AG20443 (cell line): ENCODE data around the gene STARD13.

Experiments
- DNase-seq: peaks from one replicate; pipeline ENCODE4 v3.0.0; 2012; ENCODE audit warnings: low spot score, mixed read lengths

The STARD13 gene

GRCh38 chr13:33224686-33225085, 60.9 kb downstream of the STARD13 start:
- no peak for DNase-seq

DNA sequence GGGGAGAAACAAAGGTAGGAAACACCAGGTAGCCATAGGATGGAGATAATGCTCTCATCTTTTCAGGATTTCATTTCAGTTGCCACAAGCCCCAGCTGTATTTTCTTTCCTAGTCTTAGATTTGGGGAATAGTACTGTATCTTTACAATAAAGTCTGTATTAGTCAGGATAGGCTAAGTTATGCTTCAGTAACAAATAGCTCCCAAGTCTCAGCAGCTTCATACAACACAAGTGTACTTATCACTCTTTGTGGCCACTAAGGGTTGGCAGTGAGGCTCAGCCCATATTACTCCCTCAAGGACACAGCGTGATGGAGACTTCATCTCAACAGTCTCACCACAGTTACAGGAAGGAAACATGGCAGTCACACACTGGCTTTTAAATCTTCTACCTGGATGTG, 61.4 kb downstream of the STARD13 start:
- no peak for DNase-seq

DNA sequence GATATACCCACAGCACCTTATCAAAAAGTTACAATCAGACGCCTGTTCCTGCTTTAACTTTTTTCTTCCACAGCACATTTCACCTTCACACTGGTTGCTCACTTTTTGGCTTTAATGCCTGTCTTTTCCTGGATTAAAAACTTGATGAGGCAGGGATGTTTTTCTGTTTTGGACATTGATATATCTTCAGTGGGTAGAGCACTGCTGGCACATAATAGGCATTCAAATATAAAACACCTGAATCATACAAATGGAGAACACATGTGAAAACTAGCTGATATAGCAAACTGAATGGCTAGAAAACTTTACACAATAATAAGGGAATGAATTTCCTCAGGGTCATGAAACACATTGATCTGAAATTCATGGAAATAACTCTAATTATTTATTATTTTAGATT, 65.6 kb downstream of the STARD13 start:
- no peak for DNase-seq

- DNase-seq, result no peak
Observed at GRCh38 chr13:33218426-33218825, 67.1 kb downstream of the STARD13 start.

- no peak for DNase-seq
Observed at GRCh38 chr13:33218020-33218419, 67.5 kb downstream of the STARD13 start.

DNA sequence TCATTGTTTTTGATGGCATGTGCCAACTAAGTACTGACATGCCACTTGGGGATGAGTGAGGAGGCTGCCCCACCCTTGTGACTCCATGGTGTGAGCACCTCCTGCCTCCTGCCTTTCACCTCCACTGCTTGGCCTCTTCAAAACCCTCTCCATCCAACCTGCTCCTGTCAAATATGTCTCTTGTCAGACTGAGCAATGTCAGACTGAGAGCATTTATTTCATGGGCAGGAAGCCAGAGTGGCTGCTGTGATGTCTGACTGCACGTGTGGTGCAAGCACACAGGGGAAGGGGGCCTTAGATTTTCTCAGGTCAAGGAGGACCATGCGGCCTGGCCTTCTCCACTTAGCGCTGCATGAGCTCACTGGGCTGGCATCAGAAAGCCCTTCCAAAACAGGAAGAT, 68.3 kb downstream of the STARD13 start:
- DNase-seq, result no peak

- DNase-seq, result no peak
Observed at GRCh38 chr13:33213797-33214196, 71.8 kb downstream of the STARD13 start.

- no peak for DNase-seq
Observed at GRCh38 chr13:33213024-33213768, 72.4 kb downstream of the STARD13 start.

DNA sequence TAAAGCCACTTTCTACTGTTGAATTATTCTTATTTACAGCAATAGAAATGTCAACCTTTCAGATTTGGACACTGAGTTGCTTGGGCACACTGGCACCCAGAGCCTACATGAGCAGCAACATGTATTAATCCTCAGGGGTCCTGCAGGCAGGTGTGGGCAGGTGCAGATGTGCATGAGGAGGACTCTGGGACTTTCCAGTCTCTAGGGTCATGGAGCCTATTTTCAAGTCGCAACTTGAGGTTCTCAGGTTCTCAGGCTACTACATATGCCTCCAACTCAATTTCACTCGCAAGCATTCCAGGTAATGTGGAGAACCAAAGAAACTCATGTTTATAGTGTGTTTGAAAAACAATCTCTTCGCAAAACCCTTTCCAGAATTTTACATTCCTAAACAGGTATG, 73.2 kb downstream of the STARD13 start:
- DNase-seq, result no peak

DNA sequence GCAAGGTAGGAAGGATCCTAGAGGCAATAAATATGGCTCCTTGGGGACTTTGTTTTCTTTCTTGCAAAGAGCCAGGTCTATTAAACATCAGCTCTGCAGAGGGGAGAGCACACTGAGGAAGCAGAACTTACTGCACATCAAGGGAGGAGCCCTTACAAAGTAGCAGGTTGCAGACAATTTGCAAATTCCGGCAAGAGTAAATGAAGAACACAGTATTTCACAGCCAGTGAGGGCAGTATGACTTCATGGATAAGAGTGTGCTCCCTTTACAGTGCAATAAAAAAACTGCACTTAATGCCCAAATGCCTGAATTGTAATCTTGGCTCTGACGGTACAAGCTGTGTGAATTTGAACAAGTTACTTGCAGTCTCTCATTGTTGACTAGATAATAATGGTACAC, 75.5 kb downstream of the STARD13 start:
- DNase-seq, result no peak

DNA sequence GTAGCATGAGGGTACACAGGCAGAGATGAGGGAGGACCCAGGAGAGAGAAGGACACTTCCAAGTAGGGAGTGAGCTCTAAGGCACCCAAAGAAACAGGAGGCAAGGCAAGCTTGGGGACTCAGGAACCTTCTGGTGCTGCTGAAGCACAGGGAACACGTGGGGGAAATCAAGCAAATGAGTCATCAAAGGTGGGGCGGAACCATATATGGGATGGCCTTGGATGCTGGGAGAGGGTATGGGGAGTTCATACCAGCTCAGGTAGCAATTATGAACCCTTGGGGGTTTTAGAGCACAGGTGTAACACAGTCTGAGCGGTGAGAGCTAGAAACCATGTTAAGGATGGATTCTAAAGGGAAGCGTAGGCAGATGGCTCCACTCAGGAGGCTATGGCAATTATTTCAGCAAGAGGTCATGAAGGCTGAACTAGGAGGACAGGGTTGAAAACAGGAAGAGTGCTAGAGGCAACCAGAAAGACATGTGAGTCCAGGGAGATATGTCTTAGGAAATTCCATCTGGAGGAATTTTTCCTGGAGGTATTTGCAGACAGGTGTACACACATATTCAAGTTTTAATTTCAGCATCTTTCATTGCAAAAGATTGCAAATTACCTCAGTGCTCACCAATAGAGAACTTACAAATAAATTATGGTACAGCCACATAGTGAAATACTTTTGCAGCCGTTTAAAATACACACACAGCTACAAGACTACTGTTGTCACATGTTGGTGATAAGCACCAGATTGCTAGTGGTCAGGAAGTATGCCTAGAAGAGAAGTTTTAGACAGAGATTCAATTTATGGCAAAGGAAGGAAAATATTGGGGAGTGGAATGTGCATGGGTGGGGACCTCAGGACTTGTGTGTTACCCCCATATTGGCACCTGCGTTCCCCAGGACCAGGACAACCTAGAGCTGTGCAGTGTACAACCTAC, 77.0 kb downstream of the STARD13 start:
- DNase-seq, result no peak

DNA sequence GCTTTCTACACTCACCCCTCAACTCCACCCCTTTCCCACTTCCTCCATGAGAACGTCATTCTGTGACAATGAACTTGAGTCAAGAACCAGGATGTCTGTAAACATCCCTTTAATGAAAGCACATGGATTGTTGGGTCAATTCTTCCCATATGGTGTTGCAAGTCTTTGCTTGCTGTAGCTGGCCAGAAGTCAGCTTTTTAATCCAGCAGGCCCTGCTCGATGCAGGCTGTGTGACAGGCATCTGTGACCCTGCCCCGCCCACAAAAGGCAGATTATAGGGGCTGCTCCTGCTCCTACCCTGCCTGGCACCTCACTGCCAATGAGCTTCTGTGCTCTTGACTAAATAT, 78.0 kb downstream of the STARD13 start:
- peak; percentile 62 for DNase-seq

DNA sequence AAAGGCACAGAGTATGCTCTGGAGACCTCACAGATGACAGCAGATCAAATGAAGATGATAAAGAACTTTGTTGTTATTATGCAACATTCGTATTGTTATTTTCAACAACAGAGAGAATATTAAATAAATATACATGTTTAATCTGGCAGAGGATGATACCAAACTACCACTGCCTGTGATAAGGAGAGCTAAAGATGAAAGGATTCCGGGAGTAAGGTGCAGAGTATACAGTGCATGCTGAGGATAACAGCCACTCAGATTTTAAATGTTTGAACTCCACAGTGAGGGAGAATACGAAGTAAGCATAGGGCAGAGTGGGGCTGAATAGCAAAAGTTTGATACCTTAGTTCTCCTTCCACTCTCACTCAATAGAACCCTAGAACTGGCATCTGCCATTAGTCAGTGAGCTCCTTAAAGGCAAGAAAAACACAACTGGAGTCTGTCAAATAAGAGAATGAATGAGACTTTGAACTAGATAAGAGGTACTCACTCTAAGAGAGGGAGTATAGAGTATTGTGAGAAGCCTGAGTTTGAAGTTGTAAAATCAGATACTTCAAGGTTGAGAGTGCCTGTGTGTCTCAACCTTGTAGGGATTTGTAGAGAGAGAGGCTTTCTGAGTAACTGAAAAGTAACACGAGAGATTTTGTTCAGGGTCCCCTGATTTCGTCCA, 78.5 kb downstream of the STARD13 start:
- no peak for DNase-seq

- DNase-seq, result no peak
Observed at GRCh38 chr13:33206425-33206824, 79.1 kb downstream of the STARD13 start.

GRCh38 chr13:33205804-33206221, 79.7 kb downstream of the STARD13 start:
- DNase-seq, result no peak

DNA sequence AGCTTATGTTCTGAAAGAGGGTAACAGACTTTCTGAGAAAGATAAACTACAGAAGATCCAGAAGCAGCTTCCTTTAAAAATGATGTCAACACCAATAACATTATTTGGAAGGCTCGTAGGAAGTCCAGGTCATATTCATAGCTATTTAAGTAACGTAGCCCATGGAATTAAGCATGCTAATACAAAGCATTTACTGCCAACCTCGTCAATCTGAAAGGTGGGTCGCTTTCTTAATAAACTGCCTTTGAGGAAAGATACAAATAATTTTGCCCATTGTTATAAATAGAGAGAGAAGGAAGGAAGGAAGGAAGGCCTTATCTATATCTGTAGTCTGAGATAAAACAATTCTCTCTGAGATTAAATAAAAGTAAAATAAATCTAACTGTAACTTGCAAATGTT, 80.3 kb downstream of the STARD13 start:
- no peak for DNase-seq

DNA sequence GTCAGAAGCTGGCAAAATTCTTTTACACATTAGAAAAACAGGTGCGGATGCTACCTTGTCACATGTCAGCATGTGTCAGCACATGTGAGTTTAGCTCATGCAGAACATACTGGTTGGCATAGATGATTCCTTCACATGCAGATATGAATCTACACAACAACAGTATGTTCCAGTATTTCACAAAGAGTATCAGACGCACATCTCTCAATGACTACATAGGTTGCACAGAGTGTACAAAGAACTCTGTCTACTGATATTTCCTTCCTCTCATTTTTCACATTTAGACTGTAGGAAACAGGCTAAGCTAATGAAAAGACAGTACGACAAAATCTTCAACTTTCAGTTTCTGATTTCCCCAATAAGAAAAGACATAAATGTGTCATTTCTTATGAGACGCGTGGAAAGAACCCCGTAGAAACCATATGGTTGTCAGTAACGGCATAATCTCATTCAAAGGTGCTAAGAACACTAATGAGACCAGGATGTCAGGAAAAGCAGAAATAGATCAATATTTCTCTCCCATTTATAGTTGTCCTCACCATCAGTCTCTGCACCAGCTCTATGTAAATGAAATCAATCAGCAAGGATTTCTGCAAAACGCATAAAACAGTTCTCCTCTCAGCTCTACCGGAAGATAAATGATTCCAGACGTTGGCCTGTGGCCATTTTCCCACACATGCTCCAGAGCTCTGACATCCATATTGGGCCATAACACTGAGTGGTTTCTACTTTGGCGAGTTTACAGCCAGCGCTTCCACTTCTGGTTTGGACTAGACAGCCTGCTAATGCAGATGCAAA, 81.2 kb downstream of the STARD13 start:
- peak; percentile 80 for DNase-seq

DNA sequence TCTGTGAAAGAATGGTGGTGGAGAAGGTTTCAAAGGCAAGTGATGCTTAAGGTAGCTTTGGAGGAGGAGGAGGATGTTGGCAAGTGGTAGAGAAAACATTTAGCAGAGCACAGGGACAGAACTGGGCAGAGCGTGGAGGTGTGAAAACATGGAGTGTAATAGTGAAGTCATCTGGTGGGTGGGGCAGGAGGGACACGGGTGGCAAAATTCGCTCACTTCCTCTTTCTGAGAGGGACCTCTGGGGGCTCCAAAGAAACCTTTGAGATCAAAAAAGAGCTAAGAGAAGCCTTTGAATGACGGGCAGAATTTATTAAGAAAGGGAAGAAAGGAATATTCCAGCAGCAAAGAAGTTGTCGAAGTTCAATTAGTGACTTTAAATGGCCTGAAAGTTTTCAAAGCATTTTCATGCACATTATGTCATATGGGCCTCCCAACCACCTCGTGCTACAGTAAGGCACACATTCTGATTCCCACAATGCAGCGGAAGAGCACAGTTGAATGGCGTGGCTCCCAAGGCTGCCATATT, 82.8 kb downstream of the STARD13 start:
- no peak for DNase-seq

- no peak for DNase-seq
Observed at GRCh38 chr13:33201659-33202058, 83.9 kb downstream of the STARD13 start.

GRCh38 chr13:33199289-33199850, 86.2 kb downstream of the STARD13 start:
- DNase-seq, result no peak

- no peak for DNase-seq
Observed at GRCh38 chr13:33197541-33197971, 88.0 kb downstream of the STARD13 start.
